G401.6 (cell line): Measurements from ENCODE around the gene NCBP2.

ENCODE experiments used
- FAIRE-seq: peaks from 2 replicates; lab custom pipeline; 2012; peaks lifted over from hg19 to GRCh38; lab: Jason Lieb, UNC

The NCBP2 gene

GRCh38 chr3:196941729-196942225, 551 bp downstream of the NCBP2 start:
- FAIRE-seq: no peak

- FAIRE-seq: no peak
Observed at GRCh38 chr3:196938576-196938975, 3.8 kb downstream of the NCBP2 start.

GRCh38 chr3:196938124-196938523, 4.2 kb downstream of the NCBP2 start:
- FAIRE-seq: no peak

- FAIRE-seq: no peak
Observed at GRCh38 chr3:196936288-196936687, 6.0 kb downstream of the NCBP2 start.

GRCh38 chr3:196932600-196932999, 9.7 kb downstream of the NCBP2 start:
- FAIRE-seq: no peak

GRCh38 chr3:196931828-196932587, 10.3 kb downstream of the NCBP2 start:
- FAIRE-seq: no peak

- FAIRE-seq: no peak
Observed at GRCh38 chr3:196931157-196931556, 11.2 kb downstream of the NCBP2 start.

GRCh38 chr3:196927571-196928453, 14.5 kb downstream of the NCBP2 start:
- no peak for FAIRE-seq

GRCh38 chr3:196920733-196921132, 21.6 kb downstream of the NCBP2 start:
- no peak for FAIRE-seq

GRCh38 chr3:196918968-196919367, 23.4 kb downstream of the NCBP2 start:
- FAIRE-seq: no peak

GRCh38 chr3:196916995-196917394, 25.3 kb downstream of the NCBP2 start:
- no peak for FAIRE-seq

- no peak for FAIRE-seq
Observed at GRCh38 chr3:196916221-196916620, 26.1 kb downstream of the NCBP2 start.

- FAIRE-seq: no peak
Observed at GRCh38 chr3:196915375-196915774, 27.0 kb downstream of the NCBP2 start.

- no peak for FAIRE-seq
Observed at GRCh38 chr3:196914866-196915265, 27.5 kb downstream of the NCBP2 start.

GRCh38 chr3:196903740-196904139, 38.6 kb downstream of the NCBP2 start:
- FAIRE-seq: no peak

GRCh38 chr3:196902296-196902695, 40.0 kb downstream of the NCBP2 start:
- no peak for FAIRE-seq

- FAIRE-seq: no peak
Observed at GRCh38 chr3:196901768-196902167, 40.6 kb downstream of the NCBP2 start.

- FAIRE-seq: no peak
Observed at GRCh38 chr3:196896229-196896628, 46.1 kb downstream of the NCBP2 start.

- FAIRE-seq: no peak
Observed at GRCh38 chr3:196894557-196895295, 47.6 kb downstream of the NCBP2 start.

GRCh38 chr3:196889844-196890708, 52.3 kb downstream of the NCBP2 start:
- no peak for FAIRE-seq

GRCh38 chr3:196886144-196886543, 56.2 kb downstream of the NCBP2 start:
- no peak for FAIRE-seq
